Vagina (tissue), 2 donors: ENCODE measurements around the gene SYNDIG1.

Experiments used
- CTCF ChIP-seq, 3 experiments: fragments of 450-650 bp in 2 of 3; fragments of 200-600 bp in 1 of 3; sonication (generic) in 1 of 3; IDR thresholded peaks; one replicate each; pipeline ENCODE4 v1.5.1; 2017 to 2019; ENCODE audit warnings: antibody characterized with exemption in 3 of 3, mild to moderate bottlenecking in 2 of 3, moderate library complexity in 2 of 3
- POLR2A ChIP-seq, 2 donors: fragments of 450-650 bp; IDR thresholded peaks; one replicate each; pipeline ENCODE4 v1.6.1; 2017; ENCODE audit warnings: antibody characterized with exemption in 2 of 2, mild to moderate bottlenecking in 2 of 2, moderate library complexity in 2 of 2

DNA sequence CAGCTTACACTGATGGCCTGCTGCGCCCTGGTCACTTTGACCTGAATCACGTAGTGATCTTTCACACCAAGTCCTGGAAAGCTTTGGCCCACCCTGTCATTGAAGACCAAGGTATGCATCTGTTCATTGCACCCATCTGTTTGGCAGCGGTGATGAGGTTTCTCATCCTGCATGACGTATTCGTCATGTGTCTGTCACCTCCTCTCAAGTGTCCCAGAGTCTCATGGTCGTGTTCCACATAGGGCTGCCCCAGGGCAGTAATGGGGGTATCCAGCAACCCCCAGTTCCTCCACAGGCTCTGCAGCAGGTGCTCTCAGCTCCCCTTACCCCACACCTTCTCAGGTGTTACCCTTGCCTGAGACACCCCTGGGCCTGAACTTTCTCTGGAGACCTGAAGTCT is 104.1 kb downstream of the SYNDIG1 start:
- TF ChIP-seq CTCF (IDR thresholded peaks at IDR 0.05) (no peak), POLR2A (IDR thresholded peaks at IDR 0.05) (no peak)
